Measurements from ENCODE around the gene TMEM63B.

TMEM63B gene

GRCh38 chr6:44145839-44146238 is 18.5 kb downstream of the TMEM63B start:
- ATAC-seq: no peak

- no peak for ATAC-seq
These were observed 19.3 kb downstream of the TMEM63B start for GRCh38 chr6:44146685-44147084.

- ATAC-seq: no peak
These were observed 19.9 kb downstream of the TMEM63B start for GRCh38 chr6:44147256-44147655.

- ATAC-seq: no peak
These were observed 21.0 kb downstream of the TMEM63B start for GRCh38 chr6:44148306-44148705.

GRCh38 chr6:44149369-44150012 is 22.1 kb downstream of the TMEM63B start:
- no peak for ATAC-seq

GRCh38 chr6:44150317-44150917 is 23.1 kb downstream of the TMEM63B start:
- no peak for ATAC-seq

GRCh38 chr6:44151348-44152108 is 24.2 kb downstream of the TMEM63B start:
- ATAC-seq: peak; percentile 85 to 90

GRCh38 chr6:44152109-44152461 is 24.7 kb downstream of the TMEM63B start:
- ATAC-seq: no peak

GRCh38 chr6:44152533-44152932 is 25.2 kb downstream of the TMEM63B start:
- no peak for ATAC-seq

- no peak for ATAC-seq
These were observed 26.7 kb downstream of the TMEM63B start for GRCh38 chr6:44154067-44154466.

GRCh38 chr6:44156494-44157151 is 29.3 kb downstream of the TMEM63B start:
- no peak for ATAC-seq

GRCh38 chr6:44157152-44157521 is 29.8 kb downstream of the TMEM63B start:
- ATAC-seq: no peak

GRCh38 chr6:44158770-44159228 is 31.4 kb downstream of the TMEM63B start, which contains the start of gene CAPN11:
CAPN11 (plus strand) TSS chr6:44158820; CDS start chr6:44158849, 29 bp downstream.
- ATAC-seq: no peak

GRCh38 chr6:44161997-44162338 is 34.6 kb downstream of the TMEM63B start:
- peak in 1 of 2 donors; percentile 18 for ATAC-seq

- no peak for ATAC-seq
These were observed 35.7 kb downstream of the TMEM63B start for GRCh38 chr6:44162876-44163625.

GRCh38 chr6:44166116-44166515 is 38.8 kb downstream of the TMEM63B start:
- no peak for ATAC-seq

- no peak for ATAC-seq
These were observed 39.3 kb downstream of the TMEM63B start for GRCh38 chr6:44166591-44167184.

GRCh38 chr6:44167567-44167966 is 40.2 kb downstream of the TMEM63B start:
- ATAC-seq: no peak

- no peak for ATAC-seq
These were observed 41.8 kb downstream of the TMEM63B start for GRCh38 chr6:44169154-44169553.

- no peak for ATAC-seq
These were observed 42.7 kb downstream of the TMEM63B start for GRCh38 chr6:44169886-44170570.

GRCh38 chr6:44171899-44172546 is 44.7 kb downstream of the TMEM63B start:
- peak in 1 of 2 donors; percentile 78 for ATAC-seq

Measured in activated CD4-positive, CD25-positive, alpha-beta regulatory T cell treated with anti-CD3 and anti-CD28 coated beads, Interleukin-2, amount 50 U/mL, for 24 hours (primary cell).